Kidney (tissue), 14 donors: ENCODE results near the gene KCNIP3. TPM values are rescaled to one million over a fixed set of nuclear protein-coding genes. Genes with fewer than 3 reads are reported as not detected.

Experiments
- DNase-seq, 5 donors: peaks; one replicate each; pipeline ENCODE4 v3.0.0-alpha.2; 2013 to 2020
- FAIRE-seq: peaks from 2 replicates; lab custom pipeline; 2012; peaks lifted over from hg19 to GRCh38; lab: Jason Lieb, UNC
- H3K27ac ChIP-seq, 2 donors: one replicate each; pipeline ENCODE4 v1.7.0; 2013; ENCODE audit warnings: low read depth in 2 of 2, low read length in 2 of 2, inconsistent platforms in 1 of 2
- H3K27me3 ChIP-seq: one replicate; pipeline ENCODE4 v1.7.1; 2013; ENCODE audit warnings: low read length, inconsistent platforms; ENCODE audit not compliant: control insufficient read depth, insufficient read depth
- H3K36me3 ChIP-seq, 3 donors: one replicate each; pipeline versions ENCODE4 v1.7.0 to v1.7.1; 2013; ENCODE audit warnings: low read length in 3 of 3, control low read depth in 1 of 3, inconsistent platforms in 1 of 3; ENCODE audit not compliant: insufficient read depth in 3 of 3, control insufficient read depth in 2 of 3
- H3K4me1 ChIP-seq, 3 donors: one replicate each; pipeline versions ENCODE4 v1.7.0 to v1.7.1; 2013; ENCODE audit warnings: low read length in 3 of 3, inconsistent platforms in 1 of 3, low read depth in 1 of 3; ENCODE audit not compliant: control insufficient read depth in 2 of 3, insufficient read depth in 2 of 3
- H3K4me3 ChIP-seq, 3 donors: one replicate each; pipeline versions ENCODE4 v1.7.0 to v1.8.1; 2013; ENCODE audit warnings: low read length in 3 of 3, control low read depth in 1 of 3, inconsistent platforms in 1 of 3
- H3K9ac ChIP-seq, 3 donors: one replicate each; pipeline versions ENCODE4 v1.7.0 to v1.7.1; 2013; ENCODE audit warnings: low read length in 3 of 3, control low read depth in 1 of 3, inconsistent platforms in 1 of 3
- H3K9me3 ChIP-seq, 3 donors: one replicate each; pipeline versions ENCODE4 v1.7.0 to v1.7.1; 2013; ENCODE audit warnings: low read length in 3 of 3, control low read depth in 1 of 3, inconsistent platforms in 1 of 3; ENCODE audit not compliant: control insufficient read depth in 2 of 3, insufficient read depth in 1 of 3
- intact Hi-C: fragments of 100-400 bp; cut with DNase I; formaldehyde crosslinking; loops from one replicate; pipeline ENCODE4 v1.11.1; 2022
- polyA plus RNA-seq: library from polyadenylated mRNA; stranded (reverse); fragments of 350-450 nt; fragmentation: Illumina TruSeq; extraction: RNeasy Lipid Tissue Mini Kit (QIAGEN cat#74804); gene quantifications from one replicate; pipeline ENCODE4 v1.2.3, GENCODE V29; 2014; ENCODE audit warnings: low read depth, low replicate concordance; ENCODE audit not compliant: insufficient read depth
- total RNA-seq: library from RNA; stranded (reverse); fragmentation: NEBNext Ultra II Directional; extraction: Animal tissue kit (Norgen Biotek cat#: 25700); gene quantifications from one replicate; pipeline ENCODE4 v1.2.1, GENCODE V29; 2021
- TF ChIP-seq, protein P1 (sequence below): IDR thresholded peaks from 3 replicates; pipeline ENCODE4 v1.5.1; 2012; ENCODE audit warnings: mild to moderate bottlenecking, moderate library complexity, borderline replicate concordance; ENCODE audit not compliant: insufficient read depth; ENCODE audit errors: extremely low read depth
- donor health status: control.
- donor health status: control.
- donor health status: control.
- donor health status: control.
- donor health status: control.
- donor health status: DM: yes; HTN: yes; CAD: no.
- donor health status: Normal renal cell carcinoma (clear cell type).

KCNIP3 gene
- total and polyA plus RNA-seq, 2 donors from 2014 or later, result 14.8 to 27.6 TPM

DNA sequence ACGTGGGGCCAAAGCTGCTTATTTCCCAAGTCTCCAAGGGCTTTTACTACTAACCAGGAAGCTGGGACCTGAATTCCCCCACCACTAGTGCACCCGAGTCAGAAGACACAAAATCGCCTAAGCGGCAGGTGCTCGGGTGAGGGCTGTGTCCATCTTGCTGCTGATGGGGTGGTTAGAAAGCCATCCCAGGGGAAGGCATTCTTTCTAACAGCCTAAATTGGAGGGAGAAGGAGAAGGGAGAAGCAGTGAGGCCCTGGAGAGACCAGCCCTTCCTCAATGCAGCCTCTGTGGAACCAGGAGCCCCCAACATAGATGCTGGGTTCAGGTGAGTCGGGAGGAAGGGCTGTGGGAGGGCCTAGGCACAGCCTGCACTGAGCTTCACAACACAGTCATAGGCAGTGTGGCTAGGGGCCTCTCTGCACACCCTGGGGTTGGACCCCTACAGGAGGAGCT lies 24.8 kb upstream of the KCNIP3 start:
- no peak overlapping the region for H3K9ac ChIP-seq
- no peak overlapping the region for H3K4me3 ChIP-seq
- TF ChIP-seq, protein P1, sequence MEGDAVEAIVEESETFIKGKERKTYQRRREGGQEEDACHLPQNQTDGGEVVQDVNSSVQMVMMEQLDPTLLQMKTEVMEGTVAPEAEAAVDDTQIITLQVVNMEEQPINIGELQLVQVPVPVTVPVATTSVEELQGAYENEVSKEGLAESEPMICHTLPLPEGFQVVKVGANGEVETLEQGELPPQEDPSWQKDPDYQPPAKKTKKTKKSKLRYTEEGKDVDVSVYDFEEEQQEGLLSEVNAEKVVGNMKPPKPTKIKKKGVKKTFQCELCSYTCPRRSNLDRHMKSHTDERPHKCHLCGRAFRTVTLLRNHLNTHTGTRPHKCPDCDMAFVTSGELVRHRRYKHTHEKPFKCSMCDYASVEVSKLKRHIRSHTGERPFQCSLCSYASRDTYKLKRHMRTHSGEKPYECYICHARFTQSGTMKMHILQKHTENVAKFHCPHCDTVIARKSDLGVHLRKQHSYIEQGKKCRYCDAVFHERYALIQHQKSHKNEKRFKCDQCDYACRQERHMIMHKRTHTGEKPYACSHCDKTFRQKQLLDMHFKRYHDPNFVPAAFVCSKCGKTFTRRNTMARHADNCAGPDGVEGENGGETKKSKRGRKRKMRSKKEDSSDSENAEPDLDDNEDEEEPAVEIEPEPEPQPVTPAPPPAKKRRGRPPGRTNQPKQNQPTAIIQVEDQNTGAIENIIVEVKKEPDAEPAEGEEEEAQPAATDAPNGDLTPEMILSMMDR, result no peak
- H3K27ac ChIP-seq, result no peak overlapping the region
- H3K27me3 ChIP-seq, result no peaks in the 10 kb centered on the region
- no peaks in the 10 kb centered on the region for H3K9me3 ChIP-seq
- H3K36me3 ChIP-seq, result no peaks in the 10 kb centered on the region
- intact Hi-C loops, result no loop called here
- peak in 2 of 5 donors; percentile 18 to 44 for DNase-seq
- FAIRE-seq, result no peak
- H3K4me1 ChIP-seq, result peaks cover 0 to 12% (median 0%) of the 10 kb centered on the region in 3 donors

GRCh38 chr2:95272781-95273180 lies 24.4 kb upstream of the KCNIP3 start:
- Histone ChIP-seq H3K4me3 (no peak overlapping the region), H3K27ac (no peak overlapping the region), H3K9me3 (no peaks in the 10 kb centered on the region), H3K9ac (no peak overlapping the region), H3K36me3 (no peaks in the 10 kb centered on the region), H3K4me1 (peaks cover 0 to 13% (median 0%) of the 10 kb centered on the region in 3 donors), H3K27me3 (no peaks in the 10 kb centered on the region)
- intact Hi-C loops, result no loop called here
- FAIRE-seq, result no peak
- peak in 1 of 5 donors; percentile 13 for DNase-seq
- TF ChIP-seq, protein P1, result no peak

DNA sequence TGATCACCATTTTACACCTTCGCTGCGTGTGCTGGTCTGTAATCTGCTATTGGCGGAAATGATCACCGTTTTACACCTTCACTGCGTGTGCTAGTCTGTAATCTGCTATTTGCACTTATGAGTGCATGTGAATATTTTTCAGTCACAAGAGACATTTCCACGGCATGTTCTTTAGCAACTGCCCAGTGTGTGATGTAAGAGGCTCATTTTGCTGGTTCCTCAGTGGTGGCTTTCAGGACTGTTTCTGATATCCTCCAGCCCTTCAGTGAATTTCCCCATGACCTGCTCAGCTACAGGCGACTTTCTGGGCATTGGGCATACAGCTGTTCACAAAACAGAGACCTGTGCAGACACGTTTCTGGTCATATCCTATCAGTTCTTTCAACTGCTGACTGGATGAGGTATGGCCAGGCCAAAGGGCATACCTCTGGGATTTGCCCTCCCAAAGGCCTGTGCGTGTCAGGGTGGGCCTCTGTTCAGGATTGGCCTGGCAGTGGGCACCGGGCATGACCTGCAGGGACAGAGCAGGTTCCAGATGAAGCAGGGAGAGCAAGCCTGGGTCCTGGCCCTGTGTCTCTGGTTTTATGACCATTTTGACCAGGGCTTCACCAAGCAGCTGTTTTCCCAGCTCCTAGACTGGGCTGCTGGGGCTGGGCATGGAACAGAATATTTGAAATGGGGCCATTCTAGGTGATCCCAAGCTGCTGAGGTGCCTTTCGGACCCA lies 23.4 kb upstream of the KCNIP3 start:
- H3K27ac ChIP-seq, result peak overlapping the region; percentile 59 to 81
- TF ChIP-seq, protein P1, result no peak
- H3K9me3 ChIP-seq, result no peaks in the 10 kb centered on the region
- H3K4me1 ChIP-seq, result peaks cover 0 to 17% (median 0%) of the 10 kb centered on the region in 3 donors
- no peaks in the 10 kb centered on the region for H3K27me3 ChIP-seq
- intact Hi-C loops, result no loop called here
- no peak overlapping the region for H3K4me3 ChIP-seq
- FAIRE-seq, result no peak
- peak overlapping the region in 1 of 3 donors; percentile 58 for H3K9ac ChIP-seq
- H3K36me3 ChIP-seq, result peaks cover 0 to 4% (median 0%) of the 10 kb centered on the region in 3 donors
- peak in 1 of 5 donors; percentile 39 for DNase-seq
